ENCODE results near the gene PHC2.

The PHC2 gene

DNA sequence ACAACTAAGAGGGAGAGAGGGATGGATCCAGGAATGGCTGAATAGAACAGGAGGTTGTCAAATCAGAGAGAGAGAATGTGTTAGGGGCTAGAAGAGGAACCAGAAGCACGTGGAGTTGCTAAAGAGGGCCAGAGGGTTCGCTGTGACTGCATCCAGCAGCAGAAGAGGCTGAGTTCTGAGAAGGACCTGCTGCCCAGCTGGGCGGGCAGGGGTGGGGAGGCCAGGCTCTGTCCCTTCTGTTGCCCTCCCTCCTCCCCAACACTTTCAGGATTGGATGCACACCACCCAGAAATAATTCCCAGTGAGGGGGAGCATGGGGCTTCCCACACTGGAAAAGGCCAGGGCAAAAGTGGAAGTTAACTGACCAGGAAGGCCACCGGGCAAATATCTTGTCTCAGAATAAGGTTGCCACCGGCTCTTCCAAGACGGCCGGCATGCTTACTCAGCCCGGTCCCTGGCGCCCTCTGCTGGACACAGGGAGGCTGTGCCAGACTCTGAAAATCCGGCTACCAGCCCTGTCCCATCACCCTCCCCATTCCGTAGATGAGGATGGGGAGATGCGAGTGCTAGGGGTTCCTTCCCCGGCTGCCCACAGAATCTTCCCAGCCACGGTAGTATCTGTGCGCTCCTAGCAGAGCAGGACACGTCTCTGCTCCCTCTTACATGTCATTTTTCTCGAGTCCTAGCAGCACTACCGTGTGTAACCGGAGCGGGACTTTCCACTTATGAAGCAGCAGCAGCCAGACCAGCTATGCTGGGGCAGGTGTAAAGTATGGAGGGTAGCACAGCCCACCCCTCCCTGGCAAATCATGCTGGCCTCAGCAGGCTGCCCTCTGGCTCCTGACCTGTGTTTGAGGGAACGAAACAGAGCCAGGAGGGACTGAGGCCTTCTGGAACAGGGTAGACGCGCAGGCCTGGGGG lies 63.1 kb downstream of the PHC2 start:
- Histone ChIP-seq H3K36me3 (ENCODE audit: low read length) (no peaks in the 10 kb centered on the region), H3K9ac (ENCODE audit: low read length) (no peak overlapping the region), H3K27ac (ENCODE audit: low read depth, low read length) (no peak overlapping the region), H3F3A (ENCODE audit: insufficient read depth) (no peaks in the 10 kb centered on the region), H3K4me3 (ENCODE audit: insufficient read depth, low read length, poor library complexity, severe bottlenecking) (no peak overlapping the region), H3K27me3 (ENCODE audit: low read length) (no peaks in the 10 kb centered on the region), H3K9me3 (ENCODE audit: insufficient read depth, low read length) (no peaks in the 10 kb centered on the region), H3K4me2 (ENCODE audit: low read depth, low read length, poor library complexity, severe bottlenecking) (no peak overlapping the region), H4K20me1 (ENCODE audit: low read depth, low read length) (no peaks in the 10 kb centered on the region), H3K9me2 (replicated peaks; ENCODE audit: insufficient read depth, low read length) (no peaks in the 10 kb centered on the region), H2AFZ (ENCODE audit: low read depth, low read length, severe bottlenecking) (no peak overlapping the region), H3K79me2 (ENCODE audit: insufficient read depth, low read length) (no peaks in the 10 kb centered on the region)
- TF ChIP-seq, protein P1, sequence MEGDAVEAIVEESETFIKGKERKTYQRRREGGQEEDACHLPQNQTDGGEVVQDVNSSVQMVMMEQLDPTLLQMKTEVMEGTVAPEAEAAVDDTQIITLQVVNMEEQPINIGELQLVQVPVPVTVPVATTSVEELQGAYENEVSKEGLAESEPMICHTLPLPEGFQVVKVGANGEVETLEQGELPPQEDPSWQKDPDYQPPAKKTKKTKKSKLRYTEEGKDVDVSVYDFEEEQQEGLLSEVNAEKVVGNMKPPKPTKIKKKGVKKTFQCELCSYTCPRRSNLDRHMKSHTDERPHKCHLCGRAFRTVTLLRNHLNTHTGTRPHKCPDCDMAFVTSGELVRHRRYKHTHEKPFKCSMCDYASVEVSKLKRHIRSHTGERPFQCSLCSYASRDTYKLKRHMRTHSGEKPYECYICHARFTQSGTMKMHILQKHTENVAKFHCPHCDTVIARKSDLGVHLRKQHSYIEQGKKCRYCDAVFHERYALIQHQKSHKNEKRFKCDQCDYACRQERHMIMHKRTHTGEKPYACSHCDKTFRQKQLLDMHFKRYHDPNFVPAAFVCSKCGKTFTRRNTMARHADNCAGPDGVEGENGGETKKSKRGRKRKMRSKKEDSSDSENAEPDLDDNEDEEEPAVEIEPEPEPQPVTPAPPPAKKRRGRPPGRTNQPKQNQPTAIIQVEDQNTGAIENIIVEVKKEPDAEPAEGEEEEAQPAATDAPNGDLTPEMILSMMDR (IDR thresholded peaks at IDR 0.05; ENCODE audit: insufficient read depth, low read length, poor library complexity, severe bottlenecking), result peak; percentile 85
- TF ChIP-seq EZH2phosphoT487 (conservative IDR thresholded peaks at IDR 0.05; ENCODE audit: low read length), result no peak

DNA sequence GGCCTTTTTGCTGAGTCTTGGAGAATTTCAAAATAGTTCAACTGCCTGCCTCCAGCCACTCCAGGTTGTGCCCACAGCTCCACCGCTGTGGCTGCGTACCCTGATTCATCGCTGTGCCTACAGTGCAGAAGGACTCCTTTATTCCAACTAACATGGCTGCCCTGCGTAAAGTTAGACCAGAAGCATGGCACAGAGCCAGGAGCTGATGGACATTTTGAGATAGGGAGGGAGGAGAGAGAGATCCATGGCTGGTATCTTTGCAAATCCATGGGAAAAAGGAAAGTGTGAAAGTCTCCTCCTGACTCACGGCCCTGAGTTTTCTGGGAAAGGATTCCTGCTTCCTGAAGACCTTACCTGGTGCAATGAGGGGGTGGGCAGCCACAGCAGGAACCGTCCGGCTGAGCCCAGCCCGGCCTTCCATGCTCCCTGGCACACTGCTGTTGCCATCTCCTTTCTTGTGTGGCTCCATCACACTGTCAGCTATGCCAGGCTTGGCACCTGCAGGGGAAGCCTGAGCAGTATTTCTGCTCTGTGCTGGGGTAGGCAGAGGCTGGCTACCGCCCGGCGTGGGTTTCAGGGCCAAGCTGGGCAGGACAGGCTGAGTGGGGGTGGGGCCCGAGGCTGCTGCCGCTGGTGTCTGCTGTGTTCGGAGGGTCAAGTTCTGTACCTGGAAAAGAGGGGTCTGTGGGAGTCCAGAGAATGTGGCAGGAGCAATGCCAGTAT lies 64.0 kb downstream of the PHC2 start:
- no peaks in the 10 kb centered on the region for H3F3A ChIP-seq (ENCODE audit: insufficient read depth)
- no peaks in the 10 kb centered on the region for H3K27me3 ChIP-seq (ENCODE audit: low read length)
- H3K9me2 ChIP-seq (replicated peaks; ENCODE audit: insufficient read depth, low read length), result no peaks in the 10 kb centered on the region
- H3K27ac ChIP-seq (ENCODE audit: low read depth, low read length), result no peak overlapping the region
- H3K79me2 ChIP-seq (ENCODE audit: insufficient read depth, low read length), result no peaks in the 10 kb centered on the region
- H2AFZ ChIP-seq (ENCODE audit: low read depth, low read length, severe bottlenecking), result no peak overlapping the region
- no peaks in the 10 kb centered on the region for H3K9me3 ChIP-seq (ENCODE audit: insufficient read depth, low read length)
- H3K4me3 ChIP-seq (ENCODE audit: insufficient read depth, low read length, poor library complexity, severe bottlenecking), result no peak overlapping the region
- no peaks in the 10 kb centered on the region for H4K20me1 ChIP-seq (ENCODE audit: low read depth, low read length)
- H3K36me3 ChIP-seq (ENCODE audit: low read length), result no peaks in the 10 kb centered on the region
- no peak overlapping the region for H3K4me2 ChIP-seq (ENCODE audit: low read depth, low read length, poor library complexity, severe bottlenecking)
- TF ChIP-seq EZH2phosphoT487 (conservative IDR thresholded peaks at IDR 0.05; ENCODE audit: low read length), result no peak
- TF ChIP-seq, protein P1 (IDR thresholded peaks at IDR 0.05; ENCODE audit: insufficient read depth, low read length, poor library complexity, severe bottlenecking), result no peak
- H3K9ac ChIP-seq (ENCODE audit: low read length), result no peak overlapping the region

DNA sequence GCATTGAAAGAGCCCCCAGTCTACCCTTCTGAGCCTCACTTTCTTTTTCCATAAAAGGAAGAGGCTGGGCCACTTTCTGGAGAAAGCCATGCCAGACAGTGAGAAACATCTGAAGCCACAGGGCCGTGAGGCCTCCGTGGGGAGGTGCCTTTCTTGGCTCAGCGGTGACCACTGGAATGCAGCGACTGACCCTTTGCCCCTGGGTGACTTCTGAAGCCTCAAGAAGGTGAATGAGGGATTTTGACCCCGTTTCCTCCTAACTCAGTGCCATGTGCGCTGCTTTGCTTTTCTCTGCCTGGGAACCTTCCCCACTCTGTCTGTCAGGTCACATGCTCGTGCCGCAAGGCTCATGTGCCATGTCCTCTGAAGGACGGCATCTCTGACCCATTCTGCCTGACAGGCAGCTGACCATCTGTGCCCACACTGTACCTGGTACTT lies 65.3 kb downstream of the PHC2 start:
- Histone ChIP-seq H3K79me2 (ENCODE audit: insufficient read depth, low read length) (no peaks in the 10 kb centered on the region), H4K20me1 (ENCODE audit: low read depth, low read length) (no peaks in the 10 kb centered on the region), H3K9me3 (ENCODE audit: insufficient read depth, low read length) (no peaks in the 10 kb centered on the region), H3K27me3 (ENCODE audit: low read length) (no peaks in the 10 kb centered on the region), H3K27ac (ENCODE audit: low read depth, low read length) (no peak overlapping the region), H3K9me2 (replicated peaks; ENCODE audit: insufficient read depth, low read length) (no peaks in the 10 kb centered on the region), H3K9ac (ENCODE audit: low read length) (no peak overlapping the region), H3K36me3 (ENCODE audit: low read length) (no peaks in the 10 kb centered on the region), H3K4me2 (ENCODE audit: low read depth, low read length, poor library complexity, severe bottlenecking) (no peak overlapping the region), H3K4me3 (ENCODE audit: insufficient read depth, low read length, poor library complexity, severe bottlenecking) (no peak overlapping the region), H3F3A (ENCODE audit: insufficient read depth) (no peaks in the 10 kb centered on the region), H2AFZ (ENCODE audit: low read depth, low read length, severe bottlenecking) (no peak overlapping the region)
- TF ChIP-seq EZH2phosphoT487 (conservative IDR thresholded peaks at IDR 0.05; ENCODE audit: low read length), result no peak
- TF ChIP-seq, protein P1 (IDR thresholded peaks at IDR 0.05; ENCODE audit: insufficient read depth, low read length, poor library complexity, severe bottlenecking), result no peak
